HL-60 (cell line): ENCODE results near the gene TRIAP1.

ENCODE experiments used
- DNase-seq, 2 experiments: peaks; one replicate each; pipeline ENCODE4 v3.0.0-alpha.2; 2010 to 2020; ENCODE audit warnings: low read depth in 1 of 2, low spot score in 1 of 2
- H3K27ac ChIP-seq: fragments of 250-450 bp; sonication (Bioruptor Pico); replicated peaks from 2 replicates; pipeline ENCODE4 v1.5.1; 2020; ENCODE audit warnings: mild to moderate bottlenecking, moderate library complexity
- H3K27me3 ChIP-seq: fragments of 250-450 bp; sonication (Bioruptor Pico); 2 replicates; pipeline ENCODE4 v1.5.1; 2021; ENCODE audit warnings: mild to moderate bottlenecking, moderate library complexity; ENCODE audit not compliant: insufficient read depth, poor library complexity, severe bottlenecking
- H3K4me3 ChIP-seq: replicated peaks from 2 replicates; pipeline ENCODE4 v1.5.1; 2011; ENCODE audit warnings: mild to moderate bottlenecking, control low read depth, low read length; ENCODE audit not compliant: insufficient read depth
- CTCF ChIP-seq: IDR thresholded peaks from one replicate; pipeline ENCODE4 v1.5.1; 2011; ENCODE audit warnings: low read length, control low read depth, inconsistent platforms; ENCODE audit not compliant: insufficient read depth
- GABPA ChIP-seq: IDR thresholded peaks from 2 replicates; pipeline ENCODE4 v1.6.1; 2012; ENCODE audit warnings: low read depth
- POLR2AphosphoS5 ChIP-seq: IDR thresholded peaks from 2 replicates; pipeline ENCODE4 v1.6.1; 2012; ENCODE audit warnings: low read depth
- REST ChIP-seq: IDR thresholded peaks from 2 replicates; pipeline ENCODE4 v1.6.1; 2012; ENCODE audit warnings: low read depth; ENCODE audit not compliant: insufficient replicate concordance
- SPI1 ChIP-seq: IDR thresholded peaks from 2 replicates; pipeline ENCODE4 v1.6.1; 2012; ENCODE audit warnings: low read depth, mild to moderate bottlenecking, borderline replicate concordance

The TRIAP1 gene

GRCh38 chr12:120397824-120398540, 48.2 kb downstream of the TRIAP1 start:
- no peak for DNase-seq
- H3K4me3 ChIP-seq, result no peak overlapping the region
- H3K27me3 ChIP-seq, result no peaks in the 10 kb centered on the region
- no peak for TF ChIP-seq POLR2AphosphoS5
- no peak for TF ChIP-seq SPI1
- no peak for TF ChIP-seq CTCF
- no peak overlapping the region for H3K27ac ChIP-seq

GRCh38 chr12:120394483-120395367, 51.5 kb downstream of the TRIAP1 start:
- no peak overlapping the region for H3K4me3 ChIP-seq
- TF ChIP-seq REST, result no peak
- TF ChIP-seq CTCF, result no peak
- TF ChIP-seq POLR2AphosphoS5, result no peak
- TF ChIP-seq GABPA, result no peak
- TF ChIP-seq SPI1, result no peak
- no peak for DNase-seq
- H3K27ac ChIP-seq, result no peak overlapping the region
- no peaks in the 10 kb centered on the region for H3K27me3 ChIP-seq
